HCT116 (cell line): ENCODE measurements around the gene MCAT. TPM values are rescaled to one million over a fixed set of nuclear protein-coding genes. Genes with fewer than 3 reads are reported as not detected.

Experiments
- ATAC-seq: fragments of 200-7000 bp; cut with Tn5 transposase; 2 replicates; pipeline ENCODE4 v1.9.1; 2020; ENCODE audit warnings: mild to moderate bottlenecking, moderate library complexity
- BruUV-seq: library from RNA; stranded (reverse); fragments of 400-500 nt; replicated peaks from 2 replicates; lab custom pipeline; 2021; lab: Mats Ljungman, UMichigan
- CTCF ChIA-PET: fragments of 300-600 bp; sonication (Branson Sonifier 250); formaldehyde crosslinking; loops from one replicate; lab custom pipeline; 2021; ENCODE audit warnings: antibody characterized with exemption; lab: Charles Lee
- POLR2A ChIA-PET: fragments of 300-600, 350-600 bp; sonication (Branson Sonifier 250); formaldehyde crosslinking; loops from one replicate; lab custom pipeline; 2021; ENCODE audit warnings: antibody characterized with exemption; lab: Charles Lee
- RAD21 ChIA-PET, 2 experiments: fragments of 300-600 bp; sonication (Branson Sonifier 250); formaldehyde crosslinking; loops; one replicate each; lab custom pipeline; 2023; ENCODE audit warnings: low total read pairs in 2 of 2; ENCODE audit not compliant: uncharacterized antibody in 2 of 2, unreplicated experiment in 2 of 2, low non-redundant PET in 1 of 2; lab: Charles Lee
- DNase-seq: peaks from one replicate; pipeline ENCODE4 v3.0.0-alpha.2; 2010; ENCODE audit warnings: low read depth, low spot score
- H2AFZ ChIP-seq: fragments of 200-600 bp; shearing (Covaris generic), sonication (generic); 2 replicates; pipeline ENCODE4 v1.6.1; 2017; ENCODE audit warnings: low read depth, mixed run types, mixed read lengths, antibody characterized with exemption, low read length; ENCODE audit not compliant: poor library complexity, severe bottlenecking
- H3K27ac ChIP-seq: 2 replicates; pipeline ENCODE4 v1.5.1; 2012; ENCODE audit warnings: low read depth, low read length
- H3K27me3 ChIP-seq: fragments of 200-600 bp; sonication (generic); 2 replicates; pipeline ENCODE4 v1.6.1; 2016; ENCODE audit warnings: mixed run types, low read length, mixed read lengths; ENCODE audit not compliant: insufficient read depth
- H3K36me3 ChIP-seq, 2 experiments: fragments of 200-500 bp in 1 of 2; fragments of 200-600 bp in 1 of 2; sonication (Bioruptor generic) in 1 of 2; sonication (generic) in 1 of 2; 2 replicates each; pipeline versions ENCODE4 v1.5.1 to v1.6.1; 2014 to 2016; ENCODE audit warnings: low read length in 2 of 2, inconsistent platforms in 1 of 2, mixed read lengths in 1 of 2, mixed run types in 1 of 2; ENCODE audit not compliant: insufficient read depth in 2 of 2, control insufficient read depth in 1 of 2
- H3K4me1 ChIP-seq, 2 experiments: fragments of 200-600 bp in 1 of 2; sonication (generic) in 1 of 2; 2 replicates each; pipeline versions ENCODE4 v1.5.1 to v1.6.1; 2012 to 2017; ENCODE audit warnings: low read length in 2 of 2, inconsistent platforms in 1 of 2, mild to moderate bottlenecking in 1 of 2, mixed read lengths in 1 of 2, mixed run types in 1 of 2, moderate library complexity in 1 of 2; ENCODE audit not compliant: insufficient read depth in 2 of 2, control insufficient read depth in 1 of 2
- H3K4me2 ChIP-seq: fragments of 200-600 bp; sonication (generic); 2 replicates; pipeline ENCODE4 v1.6.1; 2017; ENCODE audit warnings: mixed run types, low read length, mixed read lengths
- H3K4me3 ChIP-seq, 2 experiments: fragments of 200-600 bp in 1 of 2; sonication (generic) in 1 of 2; replicated peaks in 1 of 2; 2 replicates each; pipeline ENCODE4 v1.5.1; 2011 to 2016; ENCODE audit warnings: low read length in 2 of 2, control low read depth in 1 of 2, low read depth in 1 of 2, mild to moderate bottlenecking in 1 of 2, mixed read lengths in 1 of 2, mixed run types in 1 of 2
- H3K79me2 ChIP-seq: fragments of 200-600 bp; sonication (generic); 2 replicates; pipeline ENCODE4 v1.6.1; 2017; ENCODE audit warnings: mild to moderate bottlenecking, mixed run types, low read length, moderate library complexity, mixed read lengths; ENCODE audit not compliant: insufficient read depth
- H3K9ac ChIP-seq: fragments of 200-600 bp; sonication (generic); 2 replicates; pipeline ENCODE4 v1.6.1; 2016; ENCODE audit warnings: low read length, mixed read lengths
- H3K9me2 ChIP-seq: fragments of 200-600 bp; sonication (generic), shearing (Covaris generic); 2 replicates; pipeline ENCODE4 v1.6.1; 2017; ENCODE audit warnings: mixed run types, mild to moderate bottlenecking, moderate library complexity; ENCODE audit not compliant: insufficient read depth
- H3K9me3 ChIP-seq, 2 experiments: fragments of 200-500 bp in 1 of 2; fragments of 200-600 bp in 1 of 2; sonication (Bioruptor generic) in 1 of 2; sonication (generic) in 1 of 2; 2 replicates each; pipeline ENCODE4 v1.6.1; 2014 to 2017; ENCODE audit warnings: low read length in 2 of 2, mixed read lengths in 2 of 2, inconsistent platforms in 1 of 2, low read depth in 1 of 2, mild to moderate bottlenecking in 1 of 2, mixed run types in 1 of 2, moderate library complexity in 1 of 2; ENCODE audit not compliant: control insufficient read depth in 1 of 2, insufficient read depth in 1 of 2
- H4K20me1 ChIP-seq: fragments of 200-600 bp; sonication (generic), shearing (Covaris generic); 2 replicates; pipeline ENCODE4 v1.6.1; 2017; ENCODE audit warnings: mixed run types, mild to moderate bottlenecking, moderate library complexity; ENCODE audit not compliant: insufficient read depth
- CBX3 ChIP-seq: IDR thresholded peaks from 2 replicates; pipeline ENCODE4 v1.6.1; 2012; ENCODE audit warnings: low read depth
- CTCF ChIP-seq, 3 experiments: fragments of 200-600 bp in 1 of 3; sonication (generic) in 1 of 3; IDR thresholded peaks in 2 of 3; conservative IDR thresholded peaks in 1 of 3; 2 replicates each; pipeline ENCODE4 v1.5.1; 2012 to 2017; ENCODE audit warnings: low read depth in 2 of 3, low read length in 2 of 3, antibody characterized with exemption in 1 of 3, borderline replicate concordance in 1 of 3, control low read depth in 1 of 3, mild to moderate bottlenecking in 1 of 3, mixed read lengths in 1 of 3, mixed run types in 1 of 3, moderate library complexity in 1 of 3; ENCODE audit not compliant: insufficient read depth in 1 of 3
- EGR1 ChIP-seq: IDR thresholded peaks from 2 replicates; pipeline ENCODE4 v1.6.1; 2012; ENCODE audit warnings: low read depth
- EZH2 ChIP-seq: fragments of 200-600 bp; sonication (generic); IDR thresholded peaks from 2 replicates; pipeline ENCODE4 v1.6.1; 2017; ENCODE audit warnings: antibody characterized with exemption, mixed run types
- EZH2phosphoT487 ChIP-seq: fragments of 200-600 bp; IDR thresholded peaks from 2 replicates; pipeline ENCODE4 v1.6.1; 2018; ENCODE audit warnings: antibody characterized with exemption, borderline replicate concordance
- JUND ChIP-seq: IDR thresholded peaks from 2 replicates; pipeline ENCODE4 v1.6.1; 2012
- POLR2A ChIP-seq: IDR thresholded peaks from 2 replicates; pipeline ENCODE4 v1.7.0; 2011; ENCODE audit warnings: borderline replicate concordance; ENCODE audit not compliant: insufficient read depth, insufficient read length; ENCODE audit errors: extremely low read depth
- POLR2AphosphoS5 ChIP-seq: IDR thresholded peaks from 2 replicates; pipeline ENCODE4 v1.6.1; 2011; ENCODE audit warnings: mild to moderate bottlenecking, low read depth, low read length, moderate library complexity
- RAD21 ChIP-seq: IDR thresholded peaks from 2 replicates; pipeline ENCODE4 v1.6.1; 2012; ENCODE audit warnings: low read depth, mild to moderate bottlenecking
- SIN3A ChIP-seq: IDR thresholded peaks from 2 replicates; pipeline ENCODE4 v1.6.1; 2012; ENCODE audit warnings: low read depth
- SP1 ChIP-seq: IDR thresholded peaks from 2 replicates; pipeline ENCODE4 v1.6.1; 2012; ENCODE audit warnings: low read depth
- SRF ChIP-seq: IDR thresholded peaks from 2 replicates; pipeline ENCODE4 v1.6.1; 2012; ENCODE audit warnings: low read depth
- TCF7L2 ChIP-seq: IDR thresholded peaks from 2 replicates; pipeline ENCODE4 v1.7.0; 2011; ENCODE audit warnings: borderline replicate concordance, inconsistent platforms; ENCODE audit not compliant: insufficient read depth, insufficient read length; ENCODE audit errors: extremely low read depth
- YY1 ChIP-seq: IDR thresholded peaks from 2 replicates; pipeline ENCODE4 v1.6.1; 2011; ENCODE audit warnings: low read length, low read depth, moderate library complexity, mild to moderate bottlenecking; ENCODE audit not compliant: insufficient replicate concordance; ENCODE audit errors: extremely low read depth
- intact Hi-C: fragments of 100-400 bp; cut with micrococcal nuclease; formaldehyde crosslinking; loops from 2 replicates; pipeline ENCODE4 v1.10.0; 2022
- total RNA-seq: library from RNA; stranded (reverse); gene quantifications from one replicate; pipeline ENCODE4 v1.2.1, GENCODE V29; 2021; ENCODE audit not compliant: unreplicated experiment
- TF ChIP-seq, protein P1 (sequence below): IDR thresholded peaks from 2 replicates; pipeline ENCODE4 v1.6.1; 2012

The MCAT gene
- total RNA-seq, 1 experiment from 2014 or later, result 34.8 TPM

DNA sequence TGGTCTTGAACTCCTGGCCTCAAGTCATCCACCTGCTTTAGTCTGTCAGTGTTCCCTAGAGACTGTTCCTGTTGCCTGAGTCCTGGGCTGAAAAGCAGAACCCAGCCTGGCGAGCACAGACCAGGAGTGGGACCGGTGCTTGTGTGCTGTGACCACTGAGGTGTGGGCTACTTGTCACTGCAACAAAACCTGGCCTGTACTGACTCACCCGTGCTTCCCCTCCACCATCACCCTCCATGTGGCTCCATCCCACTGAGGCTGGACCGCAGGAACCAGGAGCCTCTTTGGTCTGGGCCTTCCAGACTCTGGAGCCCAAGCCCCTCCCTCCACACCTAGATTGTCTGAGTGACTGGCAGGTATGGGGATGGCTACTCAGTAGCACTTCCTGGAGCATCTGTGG, 8.6 kb downstream of the MCAT start:
- TF ChIP-seq CTCF (IDR thresholded peaks at IDR 0.05 in 2 of 3, conservative IDR thresholded peaks at IDR 0.05 in 1 of 3; ENCODE audit: borderline replicate concordance in 1 of 3, insufficient read depth in 1 of 3, low read depth in 2 of 3, low read length in 2 of 3), result no peak
- TF ChIP-seq SP1, result no peak
- TF ChIP-seq SRF, result no peak
- TF ChIP-seq EZH2phosphoT487, result no peak
- Histone ChIP-seq H3K79me2 (peaks cover 53% of the 10 kb centered on the region), H3K9me2 (no peaks in the 10 kb centered on the region), H2AFZ (no peak overlapping the region), H4K20me1 (no peaks in the 10 kb centered on the region), H3K36me3 (peaks cover 46 to 57% of the 10 kb centered on the region in 2 experiments), H3K27me3 (no peaks in the 10 kb centered on the region), H3K4me2 (no peak overlapping the region), H3K9ac (no peak overlapping the region), H3K27ac (no peak overlapping the region), H3K4me1 (peaks cover 3 to 6% of the 10 kb centered on the region in 2 experiments), H3K9me3 (no peaks in the 10 kb centered on the region; a peak in 1 of 4 replicates), H3K4me3 (no peak overlapping the region)
- CTCF ChIA-PET, result no interaction called here
- BruUV-seq, result no TSS peak
- POLR2A ChIA-PET, result no interaction called here
- RAD21 ChIA-PET, result no interaction called here
- DNase-seq (no peak), ATAC-seq (no peak)
- intact Hi-C loops, result no loop called here

DNA sequence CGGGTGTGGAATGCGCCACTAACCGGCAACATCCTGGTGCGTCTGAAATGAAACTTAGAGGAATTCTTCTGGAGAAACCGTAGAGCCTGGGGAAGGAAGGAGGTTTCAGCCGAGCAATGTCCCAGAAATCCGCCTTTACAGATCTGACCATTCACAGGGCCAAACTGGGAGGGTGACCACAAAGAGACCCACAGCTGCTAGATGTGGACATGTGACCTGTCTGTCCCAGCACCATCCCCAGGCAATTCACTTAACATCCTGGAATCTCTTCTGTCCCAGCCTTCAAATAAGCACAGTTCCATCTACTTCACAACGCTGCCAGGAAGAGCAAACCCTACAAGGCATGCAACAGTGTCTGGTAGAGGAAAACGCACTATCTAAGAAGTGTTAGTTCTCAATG, 9.8 kb downstream of the MCAT start:
- ATAC-seq (no peak), DNase-seq (no peak)
- ChIA-PET RAD21 (no interaction called here), CTCF (no interaction called here), POLR2A (no interaction called here)
- no peaks in the 10 kb centered on the region for H4K20me1 ChIP-seq
- H3K27ac ChIP-seq, result no peak overlapping the region
- no peak overlapping the region for H3K4me3 ChIP-seq
- H3K9me2 ChIP-seq, result no peaks in the 10 kb centered on the region
- no peak overlapping the region for H2AFZ ChIP-seq
- H3K79me2 ChIP-seq, result peaks cover 54% of the 10 kb centered on the region
- intact Hi-C loops, result no loop called here
- H3K4me1 ChIP-seq, result peaks cover 15 to 18% of the 10 kb centered on the region in 2 experiments
- no peaks in the 10 kb centered on the region for H3K27me3 ChIP-seq
- no TSS peak for BruUV-seq
- H3K9me3 ChIP-seq, result no peaks in the 10 kb centered on the region; a peak in 1 of 4 replicates
- peaks cover 37 to 52% of the 10 kb centered on the region in 2 experiments for H3K36me3 ChIP-seq
- H3K9ac ChIP-seq, result no peak overlapping the region
- TF ChIP-seq JUND (no peak), CTCF (IDR thresholded peaks at IDR 0.05 in 2 of 3, conservative IDR thresholded peaks at IDR 0.05 in 1 of 3; ENCODE audit: borderline replicate concordance in 1 of 3, insufficient read depth in 1 of 3, low read depth in 2 of 3, low read length in 2 of 3) (no peak), EGR1 (no peak), YY1 (no peak), POLR2A (no peak), SIN3A (no peak), CBX3 (no peak), RAD21 (no peak), SP1 (no peak), TCF7L2 (no peak), EZH2 (no peak), POLR2AphosphoS5 (no peak)
- TF ChIP-seq, protein P1, sequence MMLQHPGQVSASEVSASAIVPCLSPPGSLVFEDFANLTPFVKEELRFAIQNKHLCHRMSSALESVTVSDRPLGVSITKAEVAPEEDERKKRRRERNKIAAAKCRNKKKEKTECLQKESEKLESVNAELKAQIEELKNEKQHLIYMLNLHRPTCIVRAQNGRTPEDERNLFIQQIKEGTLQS, result no peak
- TF ChIP-seq, all 23 proteins: peak for 0
- H3K4me2 ChIP-seq, result no peak overlapping the region
